IMR-90 (cell line): Measurements from ENCODE around the gene KLHL30. TPM values are rescaled to one million over a fixed set of nuclear protein-coding genes. Genes with fewer than 3 reads are reported as not detected.

Experiments
- ATAC-seq: fragments of 200-7000 bp; cut with Tn5 transposase; 2 replicates; pipeline ENCODE4 v1.9.1; 2020; ENCODE audit warnings: low read depth, mild to moderate bottlenecking, moderate library complexity
- BruUV-seq: library from RNA; stranded (reverse); fragments of 400-500 nt; replicated peaks from 2 replicates; lab custom pipeline; 2021; lab: Mats Ljungman, UMichigan
- CTCF ChIA-PET: fragments of 300-600 bp; formaldehyde crosslinking; extraction: SDS; loops from one replicate; lab custom pipeline; 2021; ENCODE audit warnings: antibody characterized with exemption; lab: Yijun Ruan, JAX
- POLR2A ChIA-PET: fragments of 300-600 bp; sonication (Branson Sonifier 250); formaldehyde crosslinking; loops from one replicate; lab custom pipeline; 2022; ENCODE audit warnings: antibody characterized with exemption; ENCODE audit not compliant: unreplicated experiment; lab: Charles Lee
- DNase-seq: peaks from one replicate; pipeline ENCODE4 v3.0.0; 2013
- H2AFZ ChIP-seq: replicated peaks from 2 replicates; pipeline ENCODE3; 2013; ENCODE audit warnings: low read length, mild to moderate bottlenecking; ENCODE audit not compliant: poor library complexity
- H2AK5ac ChIP-seq: 2 replicates; pipeline ENCODE4 v1.6.1; 2013; ENCODE audit warnings: low read depth, low read length, inconsistent platforms
- H2AK9ac ChIP-seq: replicated peaks from 2 replicates; pipeline ENCODE3; 2013; ENCODE audit warnings: mild to moderate bottlenecking, low read depth, low read length, moderate library complexity; ENCODE audit not compliant: poor library complexity
- H2BK120ac ChIP-seq: 2 replicates; pipeline ENCODE4 v1.6.1; 2013; ENCODE audit warnings: low read depth, low read length, inconsistent platforms
- H2BK15ac ChIP-seq: 3 replicates; pipeline ENCODE4 v1.6.1; 2013; ENCODE audit warnings: low read depth, low read length, inconsistent platforms
- H2BK20ac ChIP-seq: 2 replicates; pipeline ENCODE4 v1.6.1; 2013; ENCODE audit warnings: low read depth, mild to moderate bottlenecking, inconsistent platforms, low read length, moderate library complexity
- H2BK5ac ChIP-seq: 2 replicates; pipeline ENCODE4 v1.6.1; 2013; ENCODE audit warnings: mild to moderate bottlenecking, low read depth, low read length, inconsistent platforms; ENCODE audit not compliant: poor library complexity, severe bottlenecking
- H3K14ac ChIP-seq: replicated peaks from 2 replicates; pipeline ENCODE4 v1.6.1; 2013; ENCODE audit warnings: low read depth, low read length, inconsistent platforms
- H3K18ac ChIP-seq: 2 replicates; pipeline ENCODE4 v1.6.1; 2013; ENCODE audit warnings: low read depth, low read length, control low read depth
- H3K23ac ChIP-seq: 2 replicates; pipeline ENCODE4 v1.6.1; 2013; ENCODE audit warnings: low read depth, low read length, inconsistent platforms
- H3K27ac ChIP-seq: 2 replicates; pipeline ENCODE4 v1.5.1; 2013; ENCODE audit warnings: mild to moderate bottlenecking, control low read depth, low read length; ENCODE audit not compliant: insufficient read depth
- H3K27me3 ChIP-seq: 2 replicates; pipeline ENCODE4 v1.6.1; 2013; ENCODE audit warnings: low read length; ENCODE audit not compliant: control insufficient read depth, insufficient read depth
- H3K36me3 ChIP-seq: 2 replicates; pipeline ENCODE4 v1.6.1; 2013; ENCODE audit warnings: low read length, mixed read lengths; ENCODE audit not compliant: control insufficient read depth, insufficient read depth
- H3K4ac ChIP-seq: 2 replicates; pipeline ENCODE4 v1.6.1; 2013; ENCODE audit warnings: low read depth, low read length, inconsistent platforms
- H3K4me1 ChIP-seq: 2 replicates; pipeline ENCODE4 v1.6.1; 2013; ENCODE audit warnings: low read length, mixed read lengths; ENCODE audit not compliant: control insufficient read depth, insufficient read depth
- H3K4me2 ChIP-seq: 2 replicates; pipeline ENCODE4 v1.6.1; 2013; ENCODE audit warnings: low read depth, mild to moderate bottlenecking, control low read depth, low read length, moderate library complexity
- H3K4me3 ChIP-seq: 2 replicates; pipeline ENCODE4 v1.5.1; 2013; ENCODE audit warnings: low read depth, mild to moderate bottlenecking, control low read depth, low read length, moderate library complexity; ENCODE audit not compliant: insufficient read depth
- H3K56ac ChIP-seq: 2 replicates; pipeline ENCODE4 v1.6.1; 2013; ENCODE audit warnings: low read length, inconsistent platforms; ENCODE audit not compliant: insufficient read depth; ENCODE audit errors: extremely low read depth
- H3K79me1 ChIP-seq, 2 experiments: 2 replicates each; pipeline ENCODE4 v1.6.1; 2013; ENCODE audit warnings: low read length in 2 of 2, inconsistent platforms in 1 of 2, low read depth in 1 of 2
- H3K9ac ChIP-seq: 2 replicates; pipeline ENCODE4 v1.6.1; 2013; ENCODE audit warnings: low read depth, low read length, control low read depth
- H3K9me1 ChIP-seq: 2 replicates; pipeline ENCODE4 v1.6.1; 2013; ENCODE audit warnings: low read length, inconsistent platforms; ENCODE audit not compliant: insufficient read depth
- H3K9me3 ChIP-seq: 2 replicates; pipeline ENCODE4 v1.6.1; 2013; ENCODE audit warnings: low read length; ENCODE audit not compliant: control insufficient read depth, insufficient read depth
- H4K20me1 ChIP-seq: 2 replicates; pipeline ENCODE4 v1.6.1; 2013; ENCODE audit warnings: low read length, inconsistent platforms; ENCODE audit not compliant: insufficient read depth
- H4K5ac ChIP-seq: 2 replicates; pipeline ENCODE4 v1.6.1; 2013; ENCODE audit warnings: mild to moderate bottlenecking, low read depth, low read length, control low read depth
- H4K8ac ChIP-seq, 2 experiments: 2 replicates each; pipeline ENCODE4 v1.6.1; 2013; ENCODE audit warnings: low read depth in 2 of 2, low read length in 2 of 2, control low read depth in 1 of 2, inconsistent platforms in 1 of 2
- H4K91ac ChIP-seq: 2 replicates; pipeline ENCODE4 v1.6.1; 2013; ENCODE audit warnings: low read depth, low read length, inconsistent platforms; ENCODE audit not compliant: insufficient read depth
- BHLHE40 ChIP-seq: fragments of 150-350 bp; IDR thresholded peaks from 2 replicates; pipeline ENCODE4 v1.6.1; 2016; ENCODE audit warnings: mild to moderate bottlenecking, low read depth, low read length
- CEBPB ChIP-seq: IDR thresholded peaks from 2 replicates; pipeline ENCODE4 v1.6.1; 2012; ENCODE audit warnings: low read depth, low read length, improper control_type of control experiment
- CHD1 ChIP-seq: IDR thresholded peaks from 2 replicates; pipeline ENCODE4 v1.6.1; 2012; ENCODE audit warnings: low read depth, low read length, improper control_type of control experiment
- FOS ChIP-seq: fragments of 150-350 bp; IDR thresholded peaks from 2 replicates; pipeline ENCODE4 v1.6.1; 2016; ENCODE audit warnings: low read depth, low read length
- MAZ ChIP-seq: IDR thresholded peaks from 2 replicates; pipeline ENCODE4 v1.6.1; 2012; ENCODE audit warnings: low read depth, mild to moderate bottlenecking, low read length, improper control_type of control experiment, moderate library complexity, borderline replicate concordance
- NFE2L2 ChIP-seq: fragments of 150-350 bp; IDR thresholded peaks from 2 replicates; pipeline ENCODE4 v1.6.1; 2016; ENCODE audit warnings: low read depth, mild to moderate bottlenecking, low read length
- RAD21 ChIP-seq: IDR thresholded peaks from 2 replicates; pipeline ENCODE4 v1.6.1; 2012; ENCODE audit warnings: low read length, improper control_type of control experiment
- RFX5 ChIP-seq: IDR thresholded peaks from 2 replicates; pipeline ENCODE4 v1.8.0; 2012; ENCODE audit warnings: low read depth, mild to moderate bottlenecking, low read length, moderate library complexity
- USF2 ChIP-seq: fragments of 150-350 bp; IDR thresholded peaks from 2 replicates; pipeline ENCODE4 v1.6.1; 2017; ENCODE audit warnings: mild to moderate bottlenecking, antibody characterized with exemption, low read length, low read depth
- WGBS, 2 experiments: methylation state at CpG; one replicate each; pipeline versions ENCODE4 v1.1.5 to v1.1.7; 2013; ENCODE audit warnings: missing lambda C conversion rate in 2 of 2; ENCODE audit not compliant: insufficient read length in 1 of 2; ENCODE audit errors: extremely low coverage in 2 of 2; 5-methylcytosine and 5-hydroxymethylcytosine counted together
- dilution Hi-C: fragments of 300-500 bp; cut with HindIII; formaldehyde crosslinking; loops from one replicate; pipeline ENCODE4 v1.14.3; 2018; ENCODE audit warnings: low sequenced_read_pairs; ENCODE audit not compliant: unreplicated experiment
- in situ Hi-C: fragments of 300-500 bp; cut with MboI; formaldehyde crosslinking; loops from 3 replicates; pipeline ENCODE4 v1.14.3; 2019; ENCODE audit warnings: low sequenced_read_pairs, inconsistent platforms, mixed read lengths
- intact Hi-C: fragments of 100-400 bp; cut with micrococcal nuclease; formaldehyde crosslinking; loops from 2 replicates; pipeline ENCODE4 v1.10.0; 2022
- polyA plus RNA-seq, 3 experiments: library from polyadenylated mRNA; depleted of rRNA; stranded (reverse); fragments of >200 nt; gene quantifications; 2 replicates each; pipeline ENCODE4 v1.2.3, GENCODE V29; 2012; ENCODE audit warnings: low replicate concordance in 1 of 3
- total RNA-seq: library from RNA; depleted of rRNA; stranded (reverse); fragments of >200 nt; gene quantifications from 2 replicates; pipeline ENCODE4 v1.2.3, GENCODE V29; 2012

The KLHL30 gene
- total and polyA plus RNA-seq, 2 of the 4 experiments (the other 2 are of a cell fraction), result under 0.01 to 0.03 TPM

- H3K14ac ChIP-seq, result no peak overlapping the region
- dilution Hi-C loops (no loop called here), intact Hi-C loops (no loop called here), in situ Hi-C loops (no loop called here)
- no peak overlapping the region for H3K4me2 ChIP-seq
- H3K27me3 ChIP-seq, result no peaks in the 10 kb centered on the region
- H2BK120ac ChIP-seq, result peak overlapping the region; percentile 95
- CTCF ChIA-PET, result interaction anchor here (0.6 to 0.8 kb wide), 2 partner anchors 50 to 283 kb away, joined by 3 to 5 read pairs; no protein-coding TSS in a partner anchor
- TF ChIP-seq BHLHE40, result no peak
- TF ChIP-seq NFE2L2, result no peak
- no peak for TF ChIP-seq USF2
- TF ChIP-seq RAD21, result no peak
- TF ChIP-seq MAZ, result no peak
- no peak for TF ChIP-seq FOS
- no peak for TF ChIP-seq CEBPB
- no peak for TF ChIP-seq RFX5
- no peak for TF ChIP-seq CHD1
- H3K18ac ChIP-seq, result no peak overlapping the region
- H4K5ac ChIP-seq, result no peak overlapping the region
- ATAC-seq (no peak), DNase-seq (no peak)
- no peak overlapping the region for H2BK5ac ChIP-seq
- no peak overlapping the region for H3K27ac ChIP-seq
- no peak overlapping the region for H3K4me3 ChIP-seq
- H2AK5ac ChIP-seq, result peak overlapping the region; percentile 57
- peak overlapping the region; percentile 79; the same call in 1 of the 2 replicates for H4K91ac ChIP-seq
- H3K56ac ChIP-seq, result no peak overlapping the region
- POLR2A ChIA-PET, result no interaction called here
- no peaks in the 10 kb centered on the region for H4K20me1 ChIP-seq
- peak overlapping the region; percentile 46; the same call in 1 of the 2 replicates for H3K4ac ChIP-seq
- BruUV-seq, result no TSS peak
- H3K9me3 ChIP-seq, result no peaks in the 10 kb centered on the region
- H3K4me1 ChIP-seq, result peaks cover 23% of the 10 kb centered on the region
- H2BK15ac ChIP-seq, result no peak overlapping the region
- H3K36me3 ChIP-seq, result no peaks in the 10 kb centered on the region
- H3K9ac ChIP-seq, result no peak overlapping the region
- peak overlapping the region in 1 of 2 experiments; percentile 18; a peak in 1 of 4 replicates for H4K8ac ChIP-seq
- no peak overlapping the region for H3K23ac ChIP-seq
- H2AFZ ChIP-seq, result peak overlapping the region; percentile 21
- H2BK20ac ChIP-seq, result no peak overlapping the region
- peak overlapping the region; percentile 78 for H2AK9ac ChIP-seq
- H3K9me1 ChIP-seq, result 0 out of 2 replicates have a peak, but pooled peaks cover 15% of the 10 kb centered on the region
- no peaks in the 10 kb centered on the region for H3K79me1 ChIP-seq
- WGBS, 2 experiments, result 94% methylated on average over 47 of the region's 60 CpGs; no CpG with 5 or more reads in 1 of the 2 experiments
Observed at GRCh38 chr2:238140721-238141540, 2.5 kb downstream of the KLHL30 start.
